CD4-positive, CD25-positive, alpha-beta regulatory T cell (primary cell): ENCODE data around the gene SUGP2. TPM values are rescaled to one million over a fixed set of nuclear protein-coding genes. Genes with fewer than 3 reads are reported as not detected.

Experiments
- ATAC-seq, 2 donors: fragments of 150-1000 bp; cut with Tn5 transposase; one replicate each; pipeline ENCODE4 v1.10.0; 2021; ENCODE audit warnings: low read depth in 2 of 2, moderate number of reproducible peaks in 2 of 2, moderate library complexity in 1 of 2
- DNase-seq, 3 donors: peaks; one replicate each; pipeline versions ENCODE4 v3.0.0 to v3.0.0-alpha.2; 2012 to 2022; ENCODE audit warnings: mixed read lengths in 1 of 3
- H3K27ac ChIP-seq: one replicate; pipeline ENCODE4 v1.7.0; 2013; ENCODE audit warnings: mild to moderate bottlenecking, low read length; ENCODE audit not compliant: insufficient read depth, poor library complexity, severe bottlenecking
- H3K27me3 ChIP-seq: one replicate; pipeline ENCODE4 v1.7.0; 2013; ENCODE audit warnings: low read length; ENCODE audit not compliant: control insufficient read depth, insufficient read depth
- H3K36me3 ChIP-seq: one replicate; pipeline ENCODE4 v1.7.0; 2013; ENCODE audit warnings: mild to moderate bottlenecking, low read length, moderate library complexity; ENCODE audit not compliant: control insufficient read depth, insufficient read depth
- H3K4me1 ChIP-seq: 2 replicates; pipeline ENCODE4 v1.7.0; 2013; ENCODE audit warnings: mild to moderate bottlenecking, low read length; ENCODE audit not compliant: insufficient read depth, control insufficient read depth, poor library complexity, severe bottlenecking
- H3K4me3 ChIP-seq: one replicate; pipeline ENCODE4 v1.7.0; 2013; ENCODE audit warnings: low read depth, mild to moderate bottlenecking, low read length, moderate library complexity
- H3K9me3 ChIP-seq, 2 experiments: 1 replicate in 1 of 2; 2 replicates in 1 of 2; pipeline ENCODE4 v1.7.0; 2013; ENCODE audit warnings: low read length in 2 of 2, mild to moderate bottlenecking in 1 of 2, moderate library complexity in 1 of 2; ENCODE audit not compliant: control insufficient read depth in 2 of 2
- H3K27ac Mint-ChIP-seq, 3 donors: one replicate each; pipeline ENCODE4 v1.8.0; 2020 to 2022; ENCODE audit warnings: mild to moderate bottlenecking in 3 of 3, mixed read lengths in 3 of 3, moderate library complexity in 2 of 3
- H3K27me3 Mint-ChIP-seq: one replicate; pipeline ENCODE4 v1.8.0; 2022; ENCODE audit warnings: mild to moderate bottlenecking, mixed read lengths
- H3K36me3 Mint-ChIP-seq: one replicate; pipeline ENCODE4 v1.8.0; 2020; ENCODE audit warnings: mixed read lengths
- H3K4me1 Mint-ChIP-seq, 4 donors: one replicate each; pipeline ENCODE4 v1.8.0; 2020 to 2022; ENCODE audit warnings: mixed read lengths in 4 of 4, mild to moderate bottlenecking in 1 of 4
- H3K4me3 Mint-ChIP-seq, 4 donors: one replicate each; pipeline ENCODE4 v1.8.0; 2020 to 2022; ENCODE audit warnings: mild to moderate bottlenecking in 4 of 4, mixed read lengths in 4 of 4, moderate library complexity in 3 of 4
- H3K9me3 Mint-ChIP-seq, 7 donors: one replicate each; pipeline ENCODE4 v1.8.0; 2020 to 2022; ENCODE audit warnings: mixed read lengths in 7 of 7, mild to moderate bottlenecking in 3 of 7, moderate library complexity in 2 of 7
- polyA plus RNA-seq, 4 donors: library from polyadenylated mRNA; unstranded; fragments of 300-500 nt; fragmentation: Illumina TruSeq; gene quantifications; one replicate each; pipeline ENCODE4 v1.2.3, GENCODE V29; 2021
- total RNA-seq: library from RNA; stranded (reverse); gene quantifications from one replicate; pipeline ENCODE4 v1.2.3, GENCODE V29; 2022

SUGP2 gene
- total and polyA plus RNA-seq, 5 donors from 2014 or later = 6.2 to 131 (median 8.2) TPM

GRCh38 chr19:18985257-18985656 lies 48.1 kb downstream of the SUGP2 start:
- Histone ChIP-seq H3K4me1 (no peaks in the 10 kb centered on the region), H3K27ac (no peak overlapping the region), H3K36me3 (no peaks in the 10 kb centered on the region), H3K9me3 (no peaks in the 10 kb centered on the region), H3K4me3 (no peak overlapping the region), H3K27me3 (peaks cover 2% of the 10 kb centered on the region)
- DNase-seq = no peak
- Mint-ChIP-seq H3K4me1 (no peaks in the 10 kb centered on the region), H3K4me3 (no peak overlapping the region), H3K27me3 (peaks cover 40% of the 10 kb centered on the region), H3K9me3 (no peaks in the 10 kb centered on the region), H3K27ac (no peak overlapping the region), H3K36me3 (no peaks in the 10 kb centered on the region)
- no peak for ATAC-seq

- Histone ChIP-seq H3K4me1 (no peaks in the 10 kb centered on the region), H3K36me3 (no peaks in the 10 kb centered on the region), H3K4me3 (no peak overlapping the region), H3K27me3 (peaks cover 2% of the 10 kb centered on the region), H3K27ac (no peak overlapping the region), H3K9me3 (no peaks in the 10 kb centered on the region)
- Mint-ChIP-seq H3K9me3 (no peaks in the 10 kb centered on the region), H3K4me3 (no peak overlapping the region), H3K36me3 (no peaks in the 10 kb centered on the region), H3K27me3 (peaks cover 42% of the 10 kb centered on the region), H3K27ac (peak overlapping the region in 1 of 3 donors; percentile 14), H3K4me1 (no peaks in the 10 kb centered on the region)
- ATAC-seq (no peak), DNase-seq (no peak)
These were observed 49.1 kb downstream of the SUGP2 start for GRCh38 chr19:18984251-18984650.

- H3K4me1 ChIP-seq = no peaks in the 10 kb centered on the region
- Mint-ChIP-seq H3K9me3 (no peaks in the 10 kb centered on the region), H3K4me1 (no peaks in the 10 kb centered on the region), H3K36me3 (no peaks in the 10 kb centered on the region), H3K27me3 (peaks cover 48% of the 10 kb centered on the region), H3K27ac (no peak overlapping the region), H3K4me3 (no peak overlapping the region)
- ATAC-seq = no peak
- H3K9me3 ChIP-seq = no peaks in the 10 kb centered on the region
- peaks cover 2% of the 10 kb centered on the region for H3K27me3 ChIP-seq
- DNase-seq = no peak
- H3K27ac ChIP-seq = no peak overlapping the region
- no peaks in the 10 kb centered on the region for H3K36me3 ChIP-seq
- no peak overlapping the region for H3K4me3 ChIP-seq
These were observed 50.6 kb downstream of the SUGP2 start for GRCh38 chr19:18982669-18983068.

- Mint-ChIP-seq H3K9me3 (no peaks in the 10 kb centered on the region), H3K36me3 (no peaks in the 10 kb centered on the region), H3K4me1 (no peaks in the 10 kb centered on the region), H3K27me3 (peaks cover 35% of the 10 kb centered on the region), H3K27ac (no peak overlapping the region), H3K4me3 (no peak overlapping the region)
- Histone ChIP-seq H3K9me3 (no peaks in the 10 kb centered on the region), H3K4me1 (no peaks in the 10 kb centered on the region), H3K27me3 (peaks cover 2% of the 10 kb centered on the region), H3K4me3 (no peak overlapping the region), H3K27ac (no peak overlapping the region), H3K36me3 (no peaks in the 10 kb centered on the region)
- no peak for DNase-seq
- ATAC-seq = no peak
These were observed 52.8 kb downstream of the SUGP2 start for GRCh38 chr19:18980432-18981020.

- no peaks in the 10 kb centered on the region for H3K36me3 Mint-ChIP-seq
- H3K9me3 Mint-ChIP-seq = no peaks in the 10 kb centered on the region
- no peaks in the 10 kb centered on the region for H3K27me3 ChIP-seq
- H3K27ac ChIP-seq = no peak overlapping the region
- no peak overlapping the region for H3K4me3 ChIP-seq
- H3K27ac Mint-ChIP-seq = no peak overlapping the region
- peaks cover 21% of the 10 kb centered on the region for H3K27me3 Mint-ChIP-seq
- DNase-seq = no peak
- H3K4me3 Mint-ChIP-seq = no peak overlapping the region
- H3K4me1 Mint-ChIP-seq = no peaks in the 10 kb centered on the region
- H3K9me3 ChIP-seq = no peaks in the 10 kb centered on the region
- H3K4me1 ChIP-seq = no peaks in the 10 kb centered on the region
- no peak for ATAC-seq
- H3K36me3 ChIP-seq = no peaks in the 10 kb centered on the region
These were observed 54.7 kb downstream of the SUGP2 start for GRCh38 chr19:18978616-18979015.

- Mint-ChIP-seq H3K9me3 (no peaks in the 10 kb centered on the region), H3K27me3 (peaks cover 13% of the 10 kb centered on the region), H3K4me1 (no peaks in the 10 kb centered on the region), H3K27ac (no peak overlapping the region), H3K4me3 (no peak overlapping the region), H3K36me3 (no peaks in the 10 kb centered on the region)
- ATAC-seq = no peak
- no peak overlapping the region for H3K4me3 ChIP-seq
- no peak overlapping the region for H3K27ac ChIP-seq
- H3K9me3 ChIP-seq = no peaks in the 10 kb centered on the region
- no peaks in the 10 kb centered on the region for H3K36me3 ChIP-seq
- H3K27me3 ChIP-seq = no peaks in the 10 kb centered on the region
- DNase-seq = no peak
- no peaks in the 10 kb centered on the region for H3K4me1 ChIP-seq
These were observed 57.4 kb downstream of the SUGP2 start for GRCh38 chr19:18975869-18976268.

- Histone ChIP-seq H3K9me3 (no peaks in the 10 kb centered on the region), H3K27ac (no peak overlapping the region), H3K36me3 (no peaks in the 10 kb centered on the region), H3K4me1 (no peaks in the 10 kb centered on the region), H3K4me3 (no peak overlapping the region), H3K27me3 (no peaks in the 10 kb centered on the region)
- DNase-seq (no peak), ATAC-seq (no peak)
- Mint-ChIP-seq H3K4me3 (no peak overlapping the region), H3K4me1 (no peaks in the 10 kb centered on the region), H3K27ac (no peak overlapping the region), H3K36me3 (no peaks in the 10 kb centered on the region), H3K9me3 (no peaks in the 10 kb centered on the region), H3K27me3 (peaks cover 6% of the 10 kb centered on the region)
These were observed 58.3 kb downstream of the SUGP2 start for GRCh38 chr19:18975011-18975410.

- Histone ChIP-seq H3K36me3 (no peaks in the 10 kb centered on the region), H3K4me1 (no peaks in the 10 kb centered on the region), H3K4me3 (no peak overlapping the region), H3K27me3 (no peaks in the 10 kb centered on the region), H3K27ac (no peak overlapping the region), H3K9me3 (no peaks in the 10 kb centered on the region)
- no peak for ATAC-seq
- Mint-ChIP-seq H3K4me1 (no peaks in the 10 kb centered on the region), H3K36me3 (no peaks in the 10 kb centered on the region), H3K9me3 (no peaks in the 10 kb centered on the region), H3K4me3 (no peak overlapping the region), H3K27me3 (no peaks in the 10 kb centered on the region), H3K27ac (no peak overlapping the region)
- DNase-seq = no peak
These were observed 60.5 kb downstream of the SUGP2 start for GRCh38 chr19:18972851-18973250.
